Ureter (tissue), 1 donor: ENCODE measurements around the gene COL18A1. TPM values are rescaled to one million over a fixed set of nuclear protein-coding genes. Genes with fewer than 3 reads are reported as not detected.

Experiments
- DNase-seq: peaks from one replicate; pipeline ENCODE4 v3.0.0-alpha.2; 2020; ENCODE audit warnings: low spot score
- total RNA-seq: library from RNA; stranded (reverse); gene quantifications from one replicate; pipeline ENCODE4 v1.2.4, GENCODE V29; 2023
- donor health status: DM: yes; HTN: yes; CAD: no.

COL18A1 gene
- total RNA-seq, 1 donor from 2014 or later = 90.4 TPM

GRCh38 chr21:45468051-45468970 is 63.3 kb downstream of the COL18A1 start:
- no peak for DNase-seq

- no peak for DNase-seq
Measured at GRCh38 chr21:45468971-45469272, 64.0 kb downstream of the COL18A1 start.

- no peak for DNase-seq
Measured at GRCh38 chr21:45469273-45470086, 64.5 kb downstream of the COL18A1 start.

DNA sequence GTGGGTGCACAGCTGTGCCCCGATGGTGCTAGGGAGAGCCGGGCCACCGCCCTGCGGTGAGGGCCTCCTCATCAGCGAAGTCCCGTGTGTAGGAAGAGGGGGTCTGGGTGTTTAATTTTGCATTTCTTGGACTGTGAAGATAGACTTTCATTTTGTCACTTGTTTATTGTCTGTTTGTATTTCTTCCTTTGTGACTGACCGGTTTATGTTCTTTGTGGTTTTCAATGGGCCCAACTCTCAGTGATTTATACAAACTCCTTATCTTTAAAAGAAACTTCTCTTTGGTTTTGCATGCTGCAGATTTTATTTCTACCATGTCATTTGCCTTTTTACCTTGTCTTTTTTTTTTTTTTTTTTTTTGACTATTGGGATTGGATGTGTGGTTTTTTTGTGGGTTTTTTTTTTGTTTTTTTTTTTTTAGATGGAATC is 65.1 kb downstream of the COL18A1 start:
- no peak for DNase-seq

- DNase-seq = no peak
Measured at GRCh38 chr21:45470773-45471524, 66.0 kb downstream of the COL18A1 start.

DNA sequence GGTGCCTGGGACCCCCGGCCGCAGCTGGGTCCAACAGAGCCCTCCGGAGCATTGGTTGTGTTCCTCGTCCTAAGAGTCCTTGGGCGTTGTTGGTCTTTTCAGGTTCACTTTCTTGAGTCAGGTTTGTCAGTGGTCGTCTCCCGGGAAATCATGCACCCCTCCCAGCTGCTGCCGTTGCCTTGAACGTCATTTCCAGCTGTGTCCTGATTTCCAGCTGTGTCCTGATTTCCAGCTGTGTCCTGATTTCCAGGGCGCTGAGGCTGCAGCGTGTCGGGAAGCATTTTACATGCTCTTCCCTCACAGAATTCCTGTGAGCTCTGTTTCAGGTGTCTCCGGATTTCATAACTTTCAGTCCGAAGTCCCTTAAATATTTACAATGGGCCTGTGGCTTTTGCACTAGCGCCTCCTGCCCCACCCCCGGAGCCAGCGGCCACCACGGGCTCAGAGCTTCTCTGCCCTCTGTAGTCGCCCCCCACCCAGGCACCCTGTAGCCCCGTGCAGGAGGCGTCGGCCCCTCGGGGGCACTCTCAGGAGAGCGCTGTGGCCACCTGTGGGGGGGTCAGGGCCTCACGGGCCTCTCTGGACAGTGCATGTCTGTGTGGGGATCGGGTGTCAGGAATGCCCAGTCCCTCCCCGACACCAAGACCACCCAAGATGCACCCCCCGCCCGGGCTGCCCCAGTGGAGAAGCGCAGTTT is 66.7 kb downstream of the COL18A1 start:
- no peak for DNase-seq

DNA sequence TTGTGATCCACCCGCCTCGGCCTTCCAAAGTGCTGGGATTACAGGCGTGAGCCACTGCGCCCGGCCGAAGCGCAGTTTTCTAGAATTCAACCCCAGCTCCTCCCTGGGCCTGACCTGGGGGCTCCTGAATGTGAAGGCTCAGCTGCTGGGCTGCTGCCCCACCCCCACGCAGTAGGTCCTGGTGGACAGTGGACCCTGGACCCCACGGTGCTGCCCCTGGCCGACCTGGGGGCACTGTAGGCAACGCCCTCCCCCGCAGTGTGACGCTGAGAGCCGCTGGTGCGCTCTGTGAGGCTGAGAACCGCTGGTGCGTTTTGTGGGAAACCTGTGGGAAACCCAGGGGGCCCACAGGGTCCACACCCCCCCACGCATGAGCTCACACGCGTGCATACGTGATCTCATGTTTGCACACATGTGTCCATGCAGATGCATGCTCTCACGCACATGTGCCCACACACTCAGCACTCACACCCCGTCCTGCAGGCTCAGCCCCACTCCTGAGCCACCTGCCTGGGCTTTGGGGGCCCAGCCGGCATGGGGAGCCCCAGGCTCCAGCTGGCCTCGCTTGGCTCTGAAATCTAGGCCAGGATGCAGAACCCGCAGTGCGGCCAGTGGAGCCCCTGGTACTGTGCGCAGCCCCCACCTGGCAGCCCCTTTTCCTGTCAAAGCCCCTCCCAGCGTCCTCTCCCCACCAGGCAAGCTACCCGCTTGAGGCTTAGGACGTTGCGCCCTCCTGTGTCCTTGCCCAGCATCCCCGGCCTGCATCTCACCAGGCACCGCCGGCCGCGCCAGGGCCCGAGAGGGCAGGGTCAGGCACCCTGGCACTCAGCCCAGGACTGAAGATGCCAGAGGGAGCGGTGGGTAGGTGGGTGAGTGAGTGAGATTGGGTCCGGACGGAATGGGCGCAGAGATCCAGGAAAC is 67.7 kb downstream of the COL18A1 start:
- DNase-seq = no peak

DNA sequence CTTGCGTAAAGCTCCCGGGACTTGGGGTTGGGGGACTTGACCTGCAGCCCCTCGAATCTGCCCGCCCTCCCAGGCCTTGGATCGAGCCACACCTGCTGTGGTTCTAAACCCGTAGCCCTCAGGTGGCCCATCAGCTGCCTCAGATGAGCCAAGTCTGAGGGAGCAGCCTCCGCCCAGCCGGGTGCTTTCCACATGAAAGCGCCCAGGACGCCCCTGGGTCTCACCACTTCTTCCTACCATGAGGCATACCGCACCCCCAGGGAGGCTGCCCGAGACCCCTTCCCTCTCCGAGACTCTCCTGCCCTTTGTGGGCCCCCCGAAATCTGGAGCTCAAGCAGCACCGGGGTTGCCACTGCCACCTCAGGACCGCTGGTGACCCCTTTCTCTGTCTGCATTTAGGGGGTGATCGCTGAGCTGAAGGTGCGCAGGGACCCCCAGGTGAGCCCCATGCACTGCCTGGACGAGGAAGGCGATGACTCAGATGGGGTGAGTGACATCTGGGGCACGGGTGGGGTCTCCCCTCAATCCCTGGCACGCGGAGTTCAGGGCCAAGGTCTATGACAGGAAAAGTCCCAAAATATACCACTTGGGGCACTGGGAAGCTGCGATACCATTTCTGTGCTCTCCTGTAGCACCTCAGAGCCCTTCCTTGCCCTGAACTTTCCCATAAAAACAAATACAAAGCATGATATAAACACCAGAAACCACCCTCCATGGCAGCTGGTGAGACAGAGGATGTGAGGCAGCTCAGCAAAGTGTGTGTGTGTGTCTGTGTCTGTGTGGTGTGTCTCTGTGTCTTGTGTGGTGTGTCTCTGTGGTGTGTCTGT is 68.7 kb downstream of the COL18A1 start:
- DNase-seq = no peak

- no peak for DNase-seq
Measured at GRCh38 chr21:45474323-45474950, 69.5 kb downstream of the COL18A1 start.

DNA sequence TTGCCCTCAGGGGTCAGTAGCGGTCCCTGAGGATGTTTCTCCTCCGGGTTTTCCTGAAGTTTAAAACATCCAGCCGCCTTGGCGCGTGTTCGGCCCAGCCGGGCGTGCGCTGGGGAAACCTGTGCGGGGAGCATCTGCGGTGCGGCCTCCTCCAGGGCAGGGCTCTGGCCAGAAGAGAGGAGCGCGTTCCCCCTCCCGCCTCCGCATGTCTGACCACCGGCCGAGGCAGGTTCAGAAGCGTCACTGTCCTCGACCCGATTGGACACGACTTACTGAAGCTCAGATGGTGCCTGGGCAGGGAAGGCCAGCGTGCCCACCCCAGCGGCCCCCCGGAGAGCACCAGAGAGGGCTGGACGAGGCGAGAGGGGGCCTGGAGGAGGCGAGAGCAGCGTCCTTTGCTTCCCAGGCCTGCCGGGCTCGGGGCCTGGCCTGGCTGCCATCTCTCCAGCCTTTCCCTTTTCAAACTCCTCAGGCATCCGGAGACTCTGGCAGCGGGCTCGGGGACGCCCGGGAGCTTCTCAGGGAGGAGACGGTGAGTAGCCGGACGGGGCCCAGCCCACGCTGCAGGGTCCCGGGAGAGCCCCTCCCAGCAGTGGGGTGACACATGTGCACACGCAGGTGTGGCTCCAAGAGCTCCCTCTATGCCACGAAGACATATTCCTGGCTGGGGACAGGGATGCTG is 70.2 kb downstream of the COL18A1 start:
- DNase-seq = no peak

DNA sequence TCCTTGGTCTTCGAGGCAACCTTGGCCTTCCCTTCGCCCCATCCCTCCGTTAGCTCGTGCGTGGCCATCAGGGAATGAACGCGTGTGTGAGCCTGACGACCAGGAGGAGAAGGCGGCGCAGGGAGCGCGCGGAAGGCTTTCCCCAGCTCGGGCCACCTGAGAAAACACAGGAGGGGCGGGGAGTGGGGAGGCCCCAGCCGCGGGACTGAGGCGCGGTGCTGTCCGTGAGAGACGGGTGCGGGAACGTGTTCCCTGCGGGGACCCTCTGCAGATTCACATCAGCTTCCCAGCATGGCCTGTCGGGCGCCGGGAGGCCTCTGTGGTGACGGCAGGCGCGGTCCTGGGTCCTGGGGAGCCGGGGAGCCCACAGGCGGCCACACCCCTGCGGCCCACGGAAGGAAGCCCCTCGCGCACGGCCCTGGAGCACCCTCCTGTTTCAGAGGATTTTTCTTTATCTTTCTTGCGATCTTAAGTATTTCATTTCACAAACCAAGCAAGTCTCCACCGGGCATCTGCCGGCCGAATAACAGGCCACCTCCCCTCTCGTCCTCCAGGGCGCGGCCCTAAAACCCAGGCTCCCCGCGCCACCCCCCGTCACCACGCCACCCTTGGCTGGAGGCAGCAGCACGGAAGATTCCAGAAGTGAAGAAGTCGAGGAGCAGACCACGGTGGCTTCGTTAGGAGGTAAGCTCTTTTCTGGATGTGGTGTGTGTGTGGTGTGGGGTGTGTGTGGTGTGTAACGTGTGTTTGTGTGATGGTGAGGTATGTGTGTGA is 71.0 kb downstream of the COL18A1 start:
- DNase-seq = no peak

DNA sequence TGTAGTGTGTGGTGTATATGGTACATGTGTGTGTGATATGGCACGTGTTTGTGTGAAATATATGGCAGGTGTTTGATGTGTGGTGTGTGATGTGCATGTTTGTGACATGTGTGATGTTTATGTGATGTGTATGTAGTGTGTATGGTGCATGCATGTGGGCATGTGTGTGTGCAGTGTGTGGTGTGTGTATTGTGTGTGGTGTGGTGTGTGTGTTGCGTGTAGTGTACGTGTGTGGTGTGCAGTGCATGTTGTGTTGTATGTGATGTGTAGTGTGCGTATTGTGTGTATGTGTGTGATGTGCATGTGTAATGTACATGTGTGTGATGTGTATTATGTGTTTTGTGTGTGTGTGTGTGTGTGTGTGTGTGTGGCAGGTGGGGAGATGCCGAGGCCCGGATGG is 71.6 kb downstream of the COL18A1 start:
- DNase-seq = no peak

DNA sequence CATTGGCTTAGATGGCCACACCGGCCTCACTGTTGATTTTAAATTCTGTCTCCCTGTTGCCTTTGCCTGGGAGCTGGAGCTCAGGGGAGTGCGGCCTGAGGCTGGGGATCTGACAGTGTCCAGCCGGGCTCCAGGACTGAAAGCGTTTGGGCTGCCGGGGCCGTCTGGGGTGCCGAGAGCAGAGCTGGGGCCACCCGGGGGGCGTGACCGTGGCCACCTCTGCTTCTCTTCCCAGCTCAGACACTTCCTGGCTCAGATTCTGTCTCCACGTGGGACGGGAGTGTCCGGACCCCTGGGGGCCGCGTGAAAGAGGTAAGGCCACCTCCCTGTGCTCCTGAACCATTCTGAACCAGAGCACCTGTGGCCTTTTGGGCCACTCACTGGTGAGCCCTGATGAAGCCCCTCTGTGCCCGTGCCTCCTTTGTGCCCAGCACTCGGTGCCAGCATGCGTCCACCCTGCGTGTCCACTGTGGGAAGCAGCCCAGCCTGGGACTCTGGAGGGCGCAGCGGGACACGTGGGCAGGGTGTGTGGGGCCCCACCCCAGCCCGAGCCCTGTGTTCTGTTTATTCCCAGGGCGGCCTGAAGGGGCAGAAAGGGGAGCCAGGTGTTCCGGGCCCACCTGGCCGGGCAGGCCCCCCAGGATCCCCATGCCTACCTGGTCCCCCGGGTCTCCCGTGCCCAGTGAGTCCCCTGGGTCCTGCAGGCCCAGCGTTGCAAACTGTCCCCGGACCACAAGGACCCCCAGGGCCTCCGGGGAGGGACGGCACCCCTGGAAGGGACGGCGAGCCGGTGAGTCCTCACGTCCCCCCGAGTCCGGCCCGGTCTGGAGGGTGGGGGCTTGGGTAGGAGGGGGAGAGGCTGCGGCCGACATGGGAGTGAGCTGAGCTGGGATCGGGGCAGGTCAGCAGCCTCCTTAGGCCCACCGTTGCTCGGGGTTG is 72.5 kb downstream of the COL18A1 start:
- no peak for DNase-seq

DNA sequence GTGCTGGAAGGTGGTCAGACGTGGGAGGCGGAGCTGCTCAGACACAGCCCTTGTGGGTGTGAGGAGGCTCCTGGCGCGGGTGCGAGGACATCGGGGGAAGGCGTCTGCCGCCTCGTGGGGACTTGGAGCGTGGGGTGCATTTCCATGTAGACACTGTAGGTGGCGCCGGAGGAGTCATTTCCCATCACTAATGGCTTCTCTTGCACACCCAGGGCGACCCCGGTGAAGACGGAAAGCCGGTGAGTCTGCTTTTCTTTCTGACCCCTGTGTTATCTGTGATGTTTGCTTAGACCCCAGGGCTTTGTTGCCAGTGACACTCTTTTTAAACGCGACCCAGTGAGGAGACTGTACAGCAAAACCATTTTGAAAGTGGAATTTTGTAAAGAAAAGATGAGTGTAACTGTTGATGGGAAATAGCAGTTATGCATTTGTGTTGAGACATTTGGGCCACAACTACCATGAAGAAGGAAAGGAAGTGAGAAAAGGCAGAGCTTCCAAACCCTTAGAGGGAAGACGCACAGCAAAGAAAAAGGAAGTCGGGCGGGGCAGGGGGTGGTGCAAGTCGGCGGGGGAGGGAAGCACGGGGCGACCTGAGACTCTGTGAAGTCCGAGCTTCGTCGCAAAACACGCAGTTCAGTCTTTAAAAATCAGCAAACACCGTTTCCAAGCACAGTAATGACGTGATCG is 73.3 kb downstream of the COL18A1 start:
- no peak for DNase-seq

DNA sequence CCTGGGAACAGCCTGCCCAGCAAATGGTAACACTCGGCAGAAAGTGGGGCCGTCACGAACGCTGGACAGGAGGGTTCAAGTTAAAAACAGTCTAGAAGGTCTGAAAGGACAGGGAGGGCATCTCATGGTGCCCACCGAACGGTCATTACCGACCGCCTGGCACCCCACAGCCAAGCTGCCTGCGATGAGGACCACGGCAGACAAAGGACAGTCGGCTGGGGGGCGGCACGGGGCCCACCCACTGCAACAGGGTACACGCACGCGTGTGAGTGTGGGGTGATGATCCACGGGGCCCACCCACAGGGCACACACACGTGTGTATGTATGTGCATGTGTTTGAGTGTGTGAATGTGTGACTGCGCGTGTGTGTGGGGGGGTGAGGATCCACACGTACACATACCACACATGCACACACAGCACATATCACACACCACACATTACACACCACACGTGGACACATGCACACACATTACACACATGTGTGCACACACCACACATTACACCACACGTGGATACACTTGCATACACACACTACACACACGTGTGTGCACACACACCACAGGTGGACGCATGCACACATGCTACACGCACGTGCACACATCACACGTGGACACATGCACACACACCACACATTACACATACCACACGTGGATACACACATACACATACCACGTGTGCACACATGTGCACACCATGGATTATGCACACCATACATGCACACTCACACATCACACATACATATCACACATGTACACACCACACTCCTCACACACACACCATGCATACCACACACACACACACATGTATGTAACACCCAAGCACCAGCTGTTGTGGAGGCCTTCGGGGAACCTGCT is 74.1 kb downstream of the COL18A1 start:
- DNase-seq = no peak
